HUES48 (cell line): Measurements from ENCODE around the gene PEAR1.

Experiments
- H3K27ac ChIP-seq: one replicate; pipeline ENCODE4 v1.7.0; 2013; ENCODE audit warnings: low read depth, low read length, inconsistent platforms
- H3K27me3 ChIP-seq: 2 replicates; pipeline ENCODE4 v1.6.1; 2013; ENCODE audit warnings: mild to moderate bottlenecking, low read length; ENCODE audit not compliant: control insufficient read depth, insufficient read depth
- H3K36me3 ChIP-seq: 2 replicates; pipeline ENCODE4 v1.6.1; 2013; ENCODE audit warnings: low read length; ENCODE audit not compliant: control insufficient read depth, insufficient read depth
- H3K4me1 ChIP-seq: 2 replicates; pipeline ENCODE4 v1.6.1; 2013; ENCODE audit warnings: mild to moderate bottlenecking, low read length; ENCODE audit not compliant: control insufficient read depth, insufficient read depth
- H3K4me3 ChIP-seq: 2 replicates; pipeline ENCODE4 v1.5.1; 2013; ENCODE audit warnings: mild to moderate bottlenecking, low read depth, low read length
- H3K9ac ChIP-seq: 2 replicates; pipeline ENCODE4 v1.6.1; 2013; ENCODE audit warnings: mild to moderate bottlenecking, low read depth, low read length, moderate library complexity
- H3K9me3 ChIP-seq: 2 replicates; pipeline ENCODE4 v1.6.1; 2013; ENCODE audit warnings: low read length; ENCODE audit not compliant: control insufficient read depth, insufficient read depth

PEAR1 gene

GRCh38 chr1:156931974-156932710 lies 38.6 kb downstream of the PEAR1 start:
- no peak overlapping the region for H3K27ac ChIP-seq
- H3K27me3 ChIP-seq: peaks cover 28% of the 10 kb centered on the region
- H3K4me3 ChIP-seq: no peak overlapping the region
- H3K4me1 ChIP-seq: peaks cover 6% of the 10 kb centered on the region; the same call in 1 of the 2 replicates
- H3K9me3 ChIP-seq: no peaks in the 10 kb centered on the region
- no peak overlapping the region for H3K9ac ChIP-seq
- peaks cover 25% of the 10 kb centered on the region for H3K36me3 ChIP-seq

- Histone ChIP-seq H3K36me3 (peaks cover 35% of the 10 kb centered on the region), H3K27me3 (peaks cover 18% of the 10 kb centered on the region), H3K27ac (no peak overlapping the region), H3K9me3 (no peaks in the 10 kb centered on the region), H3K4me1 (peaks cover 6% of the 10 kb centered on the region; the same call in 1 of the 2 replicates), H3K4me3 (no peak overlapping the region), H3K9ac (no peak overlapping the region)
Observed at GRCh38 chr1:156933136-156933535, 39.6 kb downstream of the PEAR1 start.

DNA sequence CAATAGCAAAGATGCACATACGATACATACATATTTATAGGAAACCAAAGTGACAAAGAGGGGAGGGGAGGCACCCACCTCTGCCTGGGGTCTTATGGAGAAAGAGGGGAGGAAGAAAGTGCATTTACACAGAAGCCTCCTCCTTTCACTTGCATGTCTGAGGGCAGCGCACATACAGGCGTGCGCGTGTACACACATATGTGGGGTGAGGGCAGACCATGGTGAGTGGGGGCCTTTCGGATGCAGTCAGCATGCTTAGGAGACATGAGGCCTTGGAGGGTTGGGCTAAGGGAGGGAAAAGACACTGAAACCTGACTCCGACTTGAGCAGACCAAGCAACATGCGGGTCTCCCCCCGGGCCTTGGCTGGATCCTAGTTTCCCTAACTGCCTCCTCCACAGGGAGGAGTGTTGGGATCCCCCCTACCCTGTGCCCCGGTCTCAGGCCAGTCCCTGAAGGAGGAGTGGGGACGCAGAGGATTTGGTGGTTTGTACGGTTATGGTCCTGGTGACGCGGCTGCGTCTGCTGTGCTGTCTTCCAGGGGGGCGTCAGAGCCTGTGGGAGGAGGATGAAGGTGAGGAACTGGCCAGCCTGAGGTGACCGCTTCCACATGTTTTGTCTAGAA lies 42.1 kb downstream of the PEAR1 start:
- H3K36me3 ChIP-seq: peaks cover 60% of the 10 kb centered on the region
- H3K27me3 ChIP-seq: peaks cover 2% of the 10 kb centered on the region; the same call in 1 of the 2 replicates
- no peaks in the 10 kb centered on the region for H3K9me3 ChIP-seq
- H3K4me3 ChIP-seq: no peak overlapping the region
- peaks cover 6% of the 10 kb centered on the region; the same call in 1 of the 2 replicates for H3K4me1 ChIP-seq
- no peak overlapping the region for H3K27ac ChIP-seq
- H3K9ac ChIP-seq: no peak overlapping the region

DNA sequence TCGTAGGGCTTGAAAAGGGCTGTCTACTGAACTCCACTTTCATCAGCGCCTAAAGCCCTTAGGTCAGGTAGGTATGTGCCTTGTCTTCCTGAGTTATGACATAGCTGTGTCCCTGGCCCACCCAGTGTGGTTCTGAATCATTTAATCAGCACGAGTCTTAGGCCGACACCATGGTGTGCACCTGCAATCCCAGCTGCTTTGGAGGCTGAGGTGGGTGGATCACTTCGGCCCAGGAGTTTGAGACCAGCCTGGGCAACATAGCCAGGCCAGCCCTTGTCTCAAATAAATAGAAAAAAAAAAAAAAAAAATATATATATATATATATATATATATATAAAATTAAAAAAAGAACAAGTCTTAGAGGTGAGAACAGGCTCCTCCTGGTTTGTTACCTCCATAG lies 42.7 kb downstream of the PEAR1 start:
- no peaks in the 10 kb centered on the region for H3K9me3 ChIP-seq
- H3K9ac ChIP-seq: no peak overlapping the region
- peaks cover 6% of the 10 kb centered on the region; the same call in 1 of the 2 replicates for H3K4me1 ChIP-seq
- no peak overlapping the region for H3K4me3 ChIP-seq
- H3K36me3 ChIP-seq: peaks cover 65% of the 10 kb centered on the region
- H3K27me3 ChIP-seq: no peaks in the 10 kb centered on the region
- H3K27ac ChIP-seq: no peak overlapping the region

DNA sequence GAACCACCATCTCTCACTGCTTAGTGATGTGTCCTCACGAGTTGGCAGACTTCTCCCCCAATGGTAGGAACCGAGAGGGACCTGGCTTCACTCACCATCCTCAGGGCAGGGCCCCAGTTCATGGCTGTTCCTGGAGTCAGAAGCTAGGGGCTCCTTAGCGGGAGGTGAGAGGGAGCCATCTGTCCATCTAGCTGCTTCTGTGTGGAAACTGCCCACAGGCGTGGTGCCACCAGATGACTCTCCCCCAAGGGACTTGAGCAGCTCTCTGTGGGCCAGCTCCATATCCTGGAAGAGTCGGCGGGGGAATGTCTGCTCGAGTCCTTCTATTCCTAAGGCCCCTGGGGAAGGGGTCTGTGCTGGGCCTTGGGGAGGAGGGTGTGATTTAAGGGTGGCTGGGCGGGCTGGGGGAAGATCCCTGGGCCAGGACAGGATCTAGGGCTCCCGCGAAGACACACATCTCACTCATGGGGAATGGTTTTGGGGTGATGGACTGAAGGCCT lies 43.3 kb downstream of the PEAR1 start:
- no peak overlapping the region for H3K27ac ChIP-seq
- H3K9ac ChIP-seq: no peak overlapping the region
- no peaks in the 10 kb centered on the region for H3K9me3 ChIP-seq
- H3K36me3 ChIP-seq: peaks cover 71% of the 10 kb centered on the region
- peaks cover 6% of the 10 kb centered on the region; the same call in 1 of the 2 replicates for H3K4me1 ChIP-seq
- H3K27me3 ChIP-seq: no peaks in the 10 kb centered on the region
- H3K4me3 ChIP-seq: no peak overlapping the region

DNA sequence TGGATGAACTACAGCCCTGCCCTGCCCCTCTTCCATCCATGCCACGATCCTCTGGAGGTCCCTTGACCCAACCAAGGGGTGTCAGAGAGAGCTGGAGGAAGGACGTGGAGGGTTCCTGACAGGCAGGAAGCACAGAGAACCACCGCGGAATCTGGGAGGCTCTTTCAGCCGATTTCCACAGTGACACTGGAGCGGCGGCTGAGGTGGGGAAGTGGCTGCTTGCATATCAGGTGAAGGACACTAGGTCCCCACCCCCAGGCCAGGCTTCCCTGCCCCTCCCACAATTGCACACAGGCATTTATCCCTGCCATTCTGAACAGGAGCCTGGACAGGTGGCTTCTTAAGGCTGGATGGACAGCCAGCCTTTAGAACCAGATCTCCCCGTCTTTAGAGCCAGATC lies 44.4 kb downstream of the PEAR1 start:
- Histone ChIP-seq H3K4me1 (peaks cover 6% of the 10 kb centered on the region; the same call in 1 of the 2 replicates), H3K27ac (no peak overlapping the region), H3K9ac (no peak overlapping the region), H3K27me3 (no peaks in the 10 kb centered on the region), H3K9me3 (no peaks in the 10 kb centered on the region), H3K4me3 (no peak overlapping the region), H3K36me3 (peaks cover 81% of the 10 kb centered on the region)

DNA sequence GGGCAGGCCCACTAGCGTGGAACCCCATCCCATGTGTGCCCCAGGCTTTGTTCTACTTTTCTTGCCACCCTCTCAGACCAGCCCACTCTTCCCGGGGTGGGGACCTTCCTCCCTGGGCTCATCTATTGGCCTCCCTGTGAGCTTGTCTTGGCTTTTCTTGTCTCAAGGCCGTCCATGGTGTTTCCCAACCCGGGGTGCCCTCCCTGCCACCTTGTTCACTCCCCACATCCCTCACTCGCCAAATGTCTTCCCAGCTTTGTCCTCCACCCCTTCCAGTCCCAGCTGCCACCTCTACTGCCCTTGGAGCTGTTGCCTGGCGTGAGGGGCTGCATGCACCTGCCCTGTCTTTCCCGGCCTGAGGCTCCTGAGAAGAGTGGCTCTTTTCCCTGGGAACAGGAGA lies 45.3 kb downstream of the PEAR1 start:
- Histone ChIP-seq H3K36me3 (peaks cover 88% of the 10 kb centered on the region), H3K4me1 (peaks cover under 1% of the 10 kb centered on the region; the same call in 1 of the 2 replicates), H3K27me3 (no peaks in the 10 kb centered on the region), H3K4me3 (no peak overlapping the region), H3K9ac (no peak overlapping the region), H3K9me3 (no peaks in the 10 kb centered on the region), H3K27ac (no peak overlapping the region)

GRCh38 chr1:156939786-156940334 lies 46.3 kb downstream of the PEAR1 start:
- Histone ChIP-seq H3K27ac (no peak overlapping the region), H3K4me3 (no peak overlapping the region), H3K9ac (no peak overlapping the region), H3K9me3 (no peaks in the 10 kb centered on the region), H3K27me3 (no peaks in the 10 kb centered on the region), H3K4me1 (no peaks in the 10 kb centered on the region), H3K36me3 (peaks cover 94% of the 10 kb centered on the region)

- no peaks in the 10 kb centered on the region for H3K4me1 ChIP-seq
- peaks cover 97% of the 10 kb centered on the region for H3K36me3 ChIP-seq
- H3K9ac ChIP-seq: no peak overlapping the region
- no peak overlapping the region for H3K4me3 ChIP-seq
- no peak overlapping the region for H3K27ac ChIP-seq
- no peaks in the 10 kb centered on the region for H3K27me3 ChIP-seq
- H3K9me3 ChIP-seq: no peaks in the 10 kb centered on the region
Observed at GRCh38 chr1:156941675-156942074, 48.2 kb downstream of the PEAR1 start.

DNA sequence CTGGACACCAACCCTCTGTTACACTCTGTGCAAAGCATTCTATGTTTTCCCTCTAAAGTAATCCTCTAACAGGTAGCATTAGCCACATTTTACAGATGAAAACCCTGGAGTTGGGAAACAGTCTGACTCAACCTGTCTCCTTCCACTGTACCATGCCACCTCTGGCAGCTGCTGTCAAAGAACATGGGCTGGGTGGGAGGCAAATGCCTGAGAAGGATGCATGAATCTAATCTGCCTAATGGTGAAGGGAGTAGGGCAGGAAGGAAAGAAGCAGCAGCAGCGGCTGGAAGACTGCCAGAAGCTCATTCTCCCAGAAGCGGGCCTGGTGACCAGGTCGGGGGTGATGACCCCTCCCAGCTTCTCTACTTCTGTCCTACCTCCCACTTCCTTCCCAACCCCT lies 48.7 kb downstream of the PEAR1 start:
- peaks cover 97% of the 10 kb centered on the region for H3K36me3 ChIP-seq

DNA sequence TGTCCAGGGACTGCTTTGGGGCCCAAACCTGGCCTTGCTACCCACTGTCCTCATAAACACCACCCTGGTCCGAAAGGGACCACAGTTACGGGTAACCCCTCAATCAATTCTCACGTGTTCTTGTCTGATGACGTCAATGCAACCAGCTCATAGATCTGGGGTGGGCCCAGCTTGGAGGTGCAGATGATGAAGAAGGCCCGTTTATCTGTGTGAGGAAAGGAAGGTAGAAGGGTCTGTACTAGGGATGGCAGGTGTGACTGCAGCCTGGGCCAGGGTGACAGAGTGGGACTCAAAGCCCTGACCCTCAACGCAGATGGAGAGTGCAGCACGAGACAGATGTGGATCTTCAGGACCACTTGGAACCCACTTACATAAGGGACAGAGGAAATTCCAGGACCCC lies 49.1 kb downstream of the PEAR1 start:
- no peaks in the 10 kb centered on the region for H3K27me3 ChIP-seq
- H3K9ac ChIP-seq: no peak overlapping the region
- no peak overlapping the region for H3K4me3 ChIP-seq
- no peaks in the 10 kb centered on the region for H3K9me3 ChIP-seq
- H3K27ac ChIP-seq: no peak overlapping the region
- peaks cover 97% of the 10 kb centered on the region for H3K36me3 ChIP-seq
- no peaks in the 10 kb centered on the region for H3K4me1 ChIP-seq

More for the DNA sequence above, 48.7 kb downstream of the PEAR1 start:
- Histone ChIP-seq H3K9ac (no peak overlapping the region), H3K27me3 (no peaks in the 10 kb centered on the region), H3K4me3 (no peak overlapping the region), H3K9me3 (no peaks in the 10 kb centered on the region), H3K4me1 (no peaks in the 10 kb centered on the region), H3K27ac (no peak overlapping the region)
